AG10803 (cell line): ENCODE data around the gene DISP3.

Experiments
- DNase-seq: peaks from one replicate; pipeline ENCODE4 v3.0.0; 2010; ENCODE audit warnings: low read depth
- H3K4me3 ChIP-seq: 2 replicates; pipeline ENCODE4 v1.5.1; 2011; ENCODE audit warnings: mild to moderate bottlenecking, low read length, control low read depth
- TF ChIP-seq, protein P1 (sequence below): conservative IDR thresholded peaks from 2 replicates; pipeline ENCODE4 v1.5.1; 2011; ENCODE audit warnings: mild to moderate bottlenecking, low read length, control low read depth, inconsistent platforms

The DISP3 gene

DNA sequence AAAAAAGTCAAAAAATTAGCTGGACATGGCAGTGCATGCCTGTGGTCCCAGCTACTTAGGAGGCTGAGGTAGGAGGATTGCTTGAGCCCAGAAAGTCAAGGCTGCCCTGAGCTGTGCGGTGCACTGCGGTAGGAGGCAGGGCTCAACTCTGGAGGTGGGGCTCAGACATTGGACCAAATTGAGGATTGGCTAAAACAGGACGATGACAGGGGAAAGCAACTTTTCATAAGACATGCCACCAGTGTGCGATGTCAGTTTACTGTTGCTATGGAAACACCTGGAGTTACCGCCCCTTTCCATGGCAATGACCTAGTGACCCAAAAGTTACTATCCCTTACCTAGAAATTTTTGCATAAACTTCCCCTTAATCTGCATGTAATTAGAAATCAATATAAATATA, 85.3 kb downstream of the DISP3 start:
- H3K4me3 ChIP-seq: no peak overlapping the region
- TF ChIP-seq, protein P1, sequence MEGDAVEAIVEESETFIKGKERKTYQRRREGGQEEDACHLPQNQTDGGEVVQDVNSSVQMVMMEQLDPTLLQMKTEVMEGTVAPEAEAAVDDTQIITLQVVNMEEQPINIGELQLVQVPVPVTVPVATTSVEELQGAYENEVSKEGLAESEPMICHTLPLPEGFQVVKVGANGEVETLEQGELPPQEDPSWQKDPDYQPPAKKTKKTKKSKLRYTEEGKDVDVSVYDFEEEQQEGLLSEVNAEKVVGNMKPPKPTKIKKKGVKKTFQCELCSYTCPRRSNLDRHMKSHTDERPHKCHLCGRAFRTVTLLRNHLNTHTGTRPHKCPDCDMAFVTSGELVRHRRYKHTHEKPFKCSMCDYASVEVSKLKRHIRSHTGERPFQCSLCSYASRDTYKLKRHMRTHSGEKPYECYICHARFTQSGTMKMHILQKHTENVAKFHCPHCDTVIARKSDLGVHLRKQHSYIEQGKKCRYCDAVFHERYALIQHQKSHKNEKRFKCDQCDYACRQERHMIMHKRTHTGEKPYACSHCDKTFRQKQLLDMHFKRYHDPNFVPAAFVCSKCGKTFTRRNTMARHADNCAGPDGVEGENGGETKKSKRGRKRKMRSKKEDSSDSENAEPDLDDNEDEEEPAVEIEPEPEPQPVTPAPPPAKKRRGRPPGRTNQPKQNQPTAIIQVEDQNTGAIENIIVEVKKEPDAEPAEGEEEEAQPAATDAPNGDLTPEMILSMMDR: no peak
- no peak for DNase-seq

DNA sequence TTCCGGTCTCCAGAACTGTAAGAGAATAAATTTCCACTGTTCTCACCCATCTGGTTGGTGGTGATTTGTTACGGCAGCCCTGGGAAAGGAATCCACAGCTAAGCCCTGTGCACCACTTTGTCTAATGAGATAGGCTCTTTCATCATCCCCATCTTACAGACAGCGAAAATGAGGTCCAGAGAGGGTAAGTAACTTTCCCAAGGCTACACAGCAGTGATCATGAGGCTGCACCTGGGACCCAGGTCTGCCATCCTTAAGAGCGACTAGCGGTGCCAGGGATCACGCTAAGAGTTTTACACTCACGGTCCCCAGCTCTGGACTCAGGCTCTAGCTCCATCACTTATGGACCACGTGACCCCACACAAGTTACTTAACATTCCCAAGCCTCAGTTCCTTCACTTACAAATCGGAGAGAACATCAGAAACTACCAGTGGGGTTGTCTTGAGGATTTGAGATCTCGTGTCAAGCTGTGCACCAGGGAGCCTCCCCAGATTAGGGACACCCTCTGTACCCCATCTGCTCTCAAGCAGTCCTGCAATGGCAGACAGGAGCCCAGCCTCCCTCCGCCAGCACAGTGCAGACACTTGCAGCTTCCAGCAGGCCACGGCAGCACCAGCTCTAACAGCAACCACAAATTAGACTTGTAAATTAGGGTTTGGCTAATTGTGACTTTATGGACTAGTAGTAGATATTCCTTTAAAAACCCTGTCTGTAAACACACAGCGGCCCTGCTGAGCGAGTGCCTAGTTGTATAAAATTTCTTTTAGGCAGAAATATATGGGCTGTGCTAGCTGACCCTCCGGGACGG, 87.3 kb downstream of the DISP3 start:
- no peak for DNase-seq
- TF ChIP-seq, protein P1: no peak
- no peak overlapping the region for H3K4me3 ChIP-seq

DNA sequence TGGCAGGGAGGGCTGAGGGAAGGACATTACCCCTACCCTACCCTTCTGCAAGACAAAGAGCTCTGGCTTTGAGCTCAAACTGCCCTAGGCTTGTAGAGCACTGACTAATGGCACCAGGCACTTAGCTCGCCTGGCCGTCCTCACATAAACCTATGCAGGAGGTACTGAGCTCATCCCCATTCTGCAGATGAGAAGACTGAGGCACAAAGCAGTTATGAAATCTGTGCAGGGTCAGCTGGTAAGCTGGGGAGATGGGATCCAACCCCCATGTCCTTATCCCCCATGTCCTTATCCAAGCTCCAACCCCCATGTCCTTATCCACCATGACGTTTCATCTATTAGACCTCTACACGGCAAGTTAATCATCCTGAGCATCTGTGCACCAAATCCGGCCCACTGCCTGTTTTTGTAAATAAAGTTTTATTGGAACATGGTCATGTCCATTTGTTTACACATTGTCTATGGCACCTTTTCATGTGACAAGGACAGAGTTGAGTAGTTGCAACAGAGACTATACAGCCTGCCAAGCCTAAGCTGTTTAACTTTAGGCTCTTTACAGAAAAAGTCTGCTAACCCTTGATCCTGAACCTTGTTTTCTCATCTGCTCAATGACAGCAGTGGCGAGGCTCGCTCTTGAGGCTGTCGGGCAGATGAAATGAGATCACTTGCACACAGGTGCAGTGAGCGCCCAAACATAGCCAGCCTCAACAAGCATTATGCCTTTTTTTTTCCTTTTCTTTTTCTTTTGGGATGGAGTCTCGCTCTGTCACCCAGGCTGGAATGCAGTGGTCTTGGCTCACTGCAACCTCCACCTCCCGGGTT, 88.5 kb downstream of the DISP3 start:
- H3K4me3 ChIP-seq: no peak overlapping the region
- DNase-seq: no peak
- TF ChIP-seq, protein P1: no peak

DNA sequence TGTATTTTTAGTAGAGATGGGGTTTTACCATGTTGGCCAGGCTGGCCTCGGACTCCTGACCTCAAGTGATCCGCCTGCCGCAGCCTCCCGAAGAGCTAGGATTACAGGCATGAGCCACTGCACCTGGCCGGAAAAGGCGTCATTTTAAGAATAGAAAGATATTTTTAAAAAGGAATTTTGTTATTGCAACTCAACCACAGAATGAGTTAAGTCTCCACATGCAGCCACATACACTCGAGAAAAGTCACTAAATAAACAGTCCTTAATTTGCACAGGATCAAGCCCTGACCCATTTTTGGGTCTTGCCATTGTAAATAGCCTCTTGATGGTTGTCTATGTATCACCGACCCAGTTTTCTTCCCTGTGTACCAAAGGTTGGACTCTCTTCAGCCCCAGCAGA, 89.7 kb downstream of the DISP3 start:
- TF ChIP-seq, protein P1: no peak
- H3K4me3 ChIP-seq: no peak overlapping the region
- no peak for DNase-seq

DNA sequence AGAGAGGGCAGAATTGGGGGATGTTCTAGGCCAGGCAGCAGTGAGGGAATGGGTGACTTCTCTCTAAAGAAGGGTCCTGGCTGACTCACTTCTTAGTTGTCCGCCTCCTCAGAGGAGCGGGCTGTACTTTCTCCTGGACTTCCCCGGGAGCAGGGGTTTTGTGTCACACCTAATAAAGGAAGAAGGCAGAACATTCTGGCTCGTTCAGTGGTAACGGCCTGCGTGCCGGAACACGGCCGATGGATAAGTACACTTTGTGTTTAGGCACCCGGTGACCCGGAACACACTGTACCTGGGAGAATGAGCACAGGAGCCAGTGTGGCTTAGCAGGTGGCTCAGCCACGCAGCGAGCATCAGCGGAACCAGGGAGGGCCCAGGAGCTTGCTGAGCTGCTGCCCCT, 90.6 kb downstream of the DISP3 start:
- TF ChIP-seq, protein P1: no peak
- H3K4me3 ChIP-seq: no peak overlapping the region
- no peak for DNase-seq

DNA sequence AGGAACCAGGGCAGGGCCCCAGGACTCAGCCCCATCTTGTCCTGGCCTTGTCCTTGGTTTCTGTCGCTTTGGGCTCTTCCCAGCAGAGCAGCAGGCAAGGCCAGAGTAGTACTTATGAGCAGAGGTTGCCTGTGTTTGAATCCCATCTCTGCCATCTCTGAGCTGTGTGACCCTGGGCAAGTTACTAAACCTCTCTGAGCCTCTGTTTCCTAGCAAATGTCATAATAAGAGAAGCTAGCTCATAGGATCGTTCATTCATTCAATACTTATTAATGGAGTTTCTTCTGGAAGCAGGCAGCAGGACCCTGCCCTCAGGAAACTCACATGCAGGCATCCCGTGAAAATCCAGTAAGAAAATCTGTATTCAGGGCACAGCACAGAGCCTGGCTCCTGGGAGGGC, 91.0 kb downstream of the DISP3 start:
- H3K4me3 ChIP-seq: no peak overlapping the region
- DNase-seq: no peak
- TF ChIP-seq, protein P1: no peak
